Activated naive CD8-positive, alpha-beta T cell (primary cell): Measurements from ENCODE around the gene ZNF264.
"Not testable (repeated sequence)": the region's sequence is repeated elsewhere in the genome, so short reads cannot be mapped to it uniquely, and the experiment has no call there.

Experiments used
- H3K27ac Mint-ChIP-seq: one replicate; pipeline ENCODE4 v1.8.0; 2021; ENCODE audit warnings: mixed read lengths
- H3K27me3 Mint-ChIP-seq: one replicate; pipeline ENCODE4 v1.8.0; 2021; ENCODE audit warnings: mixed read lengths
- H3K36me3 Mint-ChIP-seq: one replicate; pipeline ENCODE4 v1.8.0; 2021; ENCODE audit warnings: mixed read lengths
- H3K4me1 Mint-ChIP-seq: one replicate; pipeline ENCODE4 v1.8.0; 2021; ENCODE audit warnings: low read depth, mixed read lengths
- H3K4me3 Mint-ChIP-seq: one replicate; pipeline ENCODE4 v1.8.0; 2021; ENCODE audit warnings: mild to moderate bottlenecking, mixed read lengths
- H3K9me3 Mint-ChIP-seq: one replicate; pipeline ENCODE4 v1.8.0; 2021; ENCODE audit warnings: low read depth, mixed read lengths

Gene ZNF264

GRCh38 chr19:57191141-57192076 is at the start of gene ZNF264:
Gene ZNF264 (plus strand): TSS chr19:57191500. CDS start chr19:57191914, 414 bp downstream.
- Mint-ChIP-seq H3K27me3 (peaks cover 6% of the 10 kb centered on the region), H3K9me3 (peaks cover 23% of the 10 kb centered on the region), H3K4me1 (peaks cover 31% of the 10 kb centered on the region), H3K27ac (peak within 1 kb of the TSS; percentile 93), H3K4me3 (peak within 1 kb of the TSS; percentile 93), H3K36me3 (peaks cover 51% of the 10 kb centered on the region)

- Mint-ChIP-seq H3K4me3 (no peak overlapping the region), H3K9me3 (peaks cover 9% of the 10 kb centered on the region), H3K27ac (no peak overlapping the region), H3K4me1 (no peaks in the 10 kb centered on the region), H3K27me3 (peaks cover 1% of the 10 kb centered on the region), H3K36me3 (peaks cover 8% of the 10 kb centered on the region)
Observed at GRCh38 chr19:57141699-57142098, 49.6 kb upstream of the ZNF264 start.

GRCh38 chr19:57152921-57153320 is 38.4 kb upstream of the ZNF264 start:
- peaks cover 8% of the 10 kb centered on the region for H3K36me3 Mint-ChIP-seq
- no peak overlapping the region for H3K4me3 Mint-ChIP-seq
- peaks cover 14% of the 10 kb centered on the region for H3K9me3 Mint-ChIP-seq
- H3K4me1 Mint-ChIP-seq, result no peaks in the 10 kb centered on the region
- peaks cover 5% of the 10 kb centered on the region for H3K27me3 Mint-ChIP-seq
- no peak overlapping the region for H3K27ac Mint-ChIP-seq

DNA sequence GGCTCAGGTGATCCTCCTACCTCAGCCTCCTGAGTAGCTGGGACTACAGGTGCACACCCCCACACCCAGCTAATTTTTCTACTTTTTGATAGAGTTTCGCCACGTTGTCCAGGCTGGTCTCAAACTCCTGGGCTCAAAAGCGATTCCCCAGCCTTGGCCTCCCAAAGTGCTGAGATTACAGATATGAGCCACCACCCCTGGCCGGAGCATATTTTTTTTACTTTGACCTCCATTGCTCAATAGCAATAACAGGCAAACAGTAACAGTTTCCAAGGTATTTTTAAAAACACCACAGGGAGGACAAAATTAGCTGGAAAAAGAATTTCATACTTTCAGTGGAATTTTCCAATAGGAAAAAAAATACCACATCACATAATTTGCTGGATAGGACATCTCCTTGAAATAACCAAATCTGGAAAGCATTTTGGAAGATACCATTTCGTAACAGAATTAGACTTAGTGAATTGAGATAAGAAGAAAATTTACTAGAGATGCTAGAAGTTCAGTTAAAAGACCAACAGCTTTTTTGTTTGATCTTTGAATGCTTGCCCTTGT is 29.2 kb upstream of the ZNF264 start:
- peaks cover 9% of the 10 kb centered on the region for H3K9me3 Mint-ChIP-seq
- no peak overlapping the region for H3K27ac Mint-ChIP-seq
- peaks cover 8% of the 10 kb centered on the region for H3K36me3 Mint-ChIP-seq
- H3K4me1 Mint-ChIP-seq, result no peaks in the 10 kb centered on the region
- H3K4me3 Mint-ChIP-seq, result no peak overlapping the region
- no peaks in the 10 kb centered on the region for H3K27me3 Mint-ChIP-seq

- Mint-ChIP-seq H3K36me3 (peaks cover 6% of the 10 kb centered on the region), H3K27me3 (no peaks in the 10 kb centered on the region), H3K9me3 (peaks cover 14% of the 10 kb centered on the region), H3K4me1 (no peaks in the 10 kb centered on the region), H3K27ac (no peak overlapping the region), H3K4me3 (no peak overlapping the region)
Observed at GRCh38 chr19:57165846-57166245, 25.5 kb upstream of the ZNF264 start.

- peaks cover 14% of the 10 kb centered on the region for H3K9me3 Mint-ChIP-seq
Observed at GRCh38 chr19:57167385-57167784, 23.9 kb upstream of the ZNF264 start, which contains the start of gene DUXA. Gene DUXA (minus strand): TSS chr19:57167485. CDS start chr19:57167443, 42 bp downstream.

DNA sequence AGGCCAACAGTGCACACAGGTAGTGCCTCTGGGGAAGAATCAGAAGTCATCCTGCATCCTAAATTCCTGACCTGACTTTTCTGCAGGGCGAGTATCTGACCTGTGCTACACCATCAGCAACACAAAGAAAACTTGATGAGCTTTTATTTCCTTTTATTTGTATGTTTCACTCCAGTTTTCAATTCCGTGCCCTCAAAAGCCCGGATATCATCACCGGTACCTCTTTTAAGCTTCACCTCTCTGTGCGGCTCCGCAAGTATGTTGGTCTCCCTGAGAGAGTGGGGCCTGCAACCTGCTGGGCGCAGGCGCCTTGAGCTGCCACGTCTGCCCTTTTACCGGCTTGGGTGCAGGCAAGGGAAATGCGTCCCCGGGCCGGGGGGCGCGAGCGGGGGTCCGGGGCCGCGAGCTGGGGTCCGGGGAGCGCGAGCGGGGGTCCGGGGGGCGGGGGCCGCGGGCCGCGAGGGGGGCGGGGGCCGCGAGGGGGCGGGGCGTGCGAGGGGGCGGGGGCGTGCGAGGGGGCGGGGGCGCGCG is 19.7 kb upstream of the ZNF264 start:
- Mint-ChIP-seq H3K4me1 (peaks cover 11% of the 10 kb centered on the region), H3K9me3 (peaks cover 25% of the 10 kb centered on the region), H3K27ac (peak overlapping the region; percentile 58), H3K36me3 (peaks cover 29% of the 10 kb centered on the region), H3K27me3 (peaks cover 12% of the 10 kb centered on the region), H3K4me3 (peak overlapping the region; percentile 85)

More at GRCh38 chr19:57167385-57167784, 23.9 kb upstream of the ZNF264 start, which contains the start of gene DUXA:
- Mint-ChIP-seq H3K27ac (no peak within 1 kb of the TSS), H3K27me3 (peaks cover 3% of the 10 kb centered on the region), H3K4me3 (no peak within 1 kb of the TSS), H3K4me1 (peaks cover 5% of the 10 kb centered on the region), H3K36me3 (peaks cover 8% of the 10 kb centered on the region)

DNA sequence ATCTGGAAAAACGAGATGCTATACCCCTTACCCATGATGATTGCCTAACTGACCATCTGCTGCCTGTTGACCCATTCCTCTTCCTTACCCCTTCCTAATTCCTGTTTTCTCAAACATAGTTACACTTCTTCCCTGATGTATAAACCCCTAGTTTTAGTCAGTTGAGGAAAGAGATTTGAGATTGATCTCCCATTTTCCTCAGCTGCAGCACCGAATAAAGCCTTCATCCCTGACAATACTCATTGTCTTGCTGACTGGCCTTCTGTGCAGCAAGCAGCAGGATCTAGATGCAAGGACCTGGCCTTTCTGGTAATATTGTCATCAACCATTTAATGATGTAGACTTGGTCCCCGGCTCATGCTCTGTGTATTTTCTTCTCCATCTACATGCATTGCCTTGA is 999 bp upstream of the ZNF264 start:
- peaks cover 45% of the 10 kb centered on the region for H3K36me3 Mint-ChIP-seq
- peaks cover 19% of the 10 kb centered on the region for H3K9me3 Mint-ChIP-seq
- H3K27me3 Mint-ChIP-seq, result peaks cover 8% of the 10 kb centered on the region
- peak overlapping the region; percentile 93 for H3K4me3 Mint-ChIP-seq
- peaks cover 31% of the 10 kb centered on the region for H3K4me1 Mint-ChIP-seq
- H3K27ac Mint-ChIP-seq, result peak overlapping the region; percentile 50

GRCh38 chr19:57192077-57192420 is 749 bp downstream of the ZNF264 start:
- Mint-ChIP-seq H3K4me3 (peak overlapping the region; percentile 93), H3K27ac (peak overlapping the region; percentile 68), H3K9me3 (peaks cover 27% of the 10 kb centered on the region), H3K36me3 (peaks cover 58% of the 10 kb centered on the region), H3K27me3 (peaks cover 6% of the 10 kb centered on the region), H3K4me1 (peaks cover 31% of the 10 kb centered on the region)

DNA sequence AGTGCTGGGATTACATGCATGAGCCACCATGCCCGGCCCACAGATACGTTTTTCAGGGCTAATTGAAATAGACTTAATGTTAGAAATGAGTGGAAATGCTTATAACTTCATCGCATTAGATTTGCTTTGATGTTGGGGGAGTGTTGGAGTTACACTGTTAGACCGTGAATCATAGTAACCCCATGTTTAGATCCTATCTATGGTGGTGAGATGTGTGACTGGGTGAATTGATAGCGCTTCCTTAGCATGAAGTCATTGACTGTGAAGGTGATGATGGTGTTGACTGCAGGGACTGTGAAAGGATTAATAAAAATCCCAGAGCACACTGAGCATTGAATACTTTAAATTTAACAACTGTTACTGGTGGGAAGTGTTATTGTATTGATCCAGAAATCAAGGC is 1.7 kb downstream of the ZNF264 start:
- peak overlapping the region; percentile 16 for H3K27ac Mint-ChIP-seq
- H3K27me3 Mint-ChIP-seq, result no peaks in the 10 kb centered on the region
- peak overlapping the region; percentile 93 for H3K4me3 Mint-ChIP-seq
- H3K36me3 Mint-ChIP-seq, result peaks cover 60% of the 10 kb centered on the region
- H3K9me3 Mint-ChIP-seq, result peaks cover 22% of the 10 kb centered on the region
- H3K4me1 Mint-ChIP-seq, result peaks cover 31% of the 10 kb centered on the region

DNA sequence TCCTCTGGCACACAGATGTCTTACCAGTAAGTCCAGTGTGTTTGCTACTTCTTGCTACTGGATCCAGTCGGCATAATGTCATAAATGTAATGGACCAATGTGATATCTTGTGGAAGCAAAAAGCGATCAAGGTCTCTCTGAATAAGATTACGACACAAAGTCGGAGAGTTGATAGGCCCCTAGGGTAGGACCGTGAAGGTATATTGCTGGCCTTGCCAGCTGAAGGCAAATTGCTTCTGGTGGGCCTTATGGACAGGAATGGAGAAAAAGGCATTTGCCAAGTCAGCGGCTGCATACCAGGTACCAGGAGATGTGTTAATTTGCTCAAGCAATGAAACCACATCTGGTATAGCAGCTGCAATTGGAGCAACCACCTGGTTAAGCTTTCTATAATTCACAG is 6.6 kb downstream of the ZNF264 start:
- Mint-ChIP-seq H3K4me1 (peaks cover 21% of the 10 kb centered on the region), H3K36me3 (peaks cover 77% of the 10 kb centered on the region), H3K9me3 (peaks cover 21% of the 10 kb centered on the region)
- not testable (repeated sequence) for H3K27ac Mint-ChIP-seq, H3K27me3 Mint-ChIP-seq, H3K4me3 Mint-ChIP-seq

DNA sequence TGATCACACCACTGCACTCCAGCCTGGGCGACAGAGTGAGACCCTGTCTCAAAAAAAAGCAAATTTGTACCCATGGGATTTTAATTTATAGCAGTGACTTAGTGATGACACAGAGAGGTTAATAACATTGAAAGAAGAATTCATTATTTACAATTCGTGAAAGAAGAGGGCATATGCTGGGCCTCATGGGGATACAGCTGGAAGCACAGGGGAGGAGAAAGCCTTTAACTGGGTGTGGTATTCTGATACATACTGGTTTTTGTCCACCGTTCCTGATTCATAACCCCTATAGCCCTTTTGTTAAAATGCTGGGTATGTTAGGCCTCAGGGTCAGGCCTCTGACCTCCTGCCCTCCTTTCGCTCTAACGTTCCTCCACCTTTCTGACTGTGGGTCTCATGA is 10.9 kb downstream of the ZNF264 start:
- Mint-ChIP-seq H3K9me3 (peaks cover 7% of the 10 kb centered on the region), H3K4me1 (peaks cover 7% of the 10 kb centered on the region), H3K36me3 (peaks cover 67% of the 10 kb centered on the region), H3K27me3 (no peaks in the 10 kb centered on the region), H3K4me3 (no peak overlapping the region), H3K27ac (no peak overlapping the region)

DNA sequence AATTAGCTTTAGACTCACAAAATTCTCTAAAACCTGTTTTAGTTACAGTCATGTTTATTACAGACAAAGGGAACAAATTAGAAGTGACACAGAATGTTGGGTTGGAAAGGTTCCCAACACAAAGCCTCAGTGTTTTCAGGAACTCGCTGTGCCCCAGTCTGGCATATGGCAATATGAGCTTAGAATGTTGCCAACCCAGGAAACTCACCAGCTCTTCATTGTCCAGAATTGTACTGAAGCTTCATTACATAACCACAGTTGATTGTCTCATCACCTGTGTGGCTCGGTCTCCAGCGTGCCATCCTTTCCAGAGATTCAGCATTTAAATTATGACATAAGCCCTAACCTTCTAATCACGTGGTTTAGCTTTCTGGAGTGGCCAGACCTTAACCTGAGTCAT is 19.1 kb downstream of the ZNF264 start:
- Mint-ChIP-seq H3K9me3 (peaks cover 11% of the 10 kb centered on the region), H3K36me3 (peaks cover 68% of the 10 kb centered on the region), H3K4me3 (no peak overlapping the region), H3K27me3 (no peaks in the 10 kb centered on the region), H3K4me1 (peaks cover 3% of the 10 kb centered on the region), H3K27ac (no peak overlapping the region)

- peaks cover 68% of the 10 kb centered on the region for H3K36me3 Mint-ChIP-seq
- H3K27me3 Mint-ChIP-seq, result no peaks in the 10 kb centered on the region
- H3K4me1 Mint-ChIP-seq, result peaks cover 3% of the 10 kb centered on the region
- H3K9me3 Mint-ChIP-seq, result peaks cover 17% of the 10 kb centered on the region
- H3K4me3 Mint-ChIP-seq, result no peak overlapping the region
- H3K27ac Mint-ChIP-seq, result no peak overlapping the region
Observed at GRCh38 chr19:57212109-57212508, 20.8 kb downstream of the ZNF264 start.

DNA sequence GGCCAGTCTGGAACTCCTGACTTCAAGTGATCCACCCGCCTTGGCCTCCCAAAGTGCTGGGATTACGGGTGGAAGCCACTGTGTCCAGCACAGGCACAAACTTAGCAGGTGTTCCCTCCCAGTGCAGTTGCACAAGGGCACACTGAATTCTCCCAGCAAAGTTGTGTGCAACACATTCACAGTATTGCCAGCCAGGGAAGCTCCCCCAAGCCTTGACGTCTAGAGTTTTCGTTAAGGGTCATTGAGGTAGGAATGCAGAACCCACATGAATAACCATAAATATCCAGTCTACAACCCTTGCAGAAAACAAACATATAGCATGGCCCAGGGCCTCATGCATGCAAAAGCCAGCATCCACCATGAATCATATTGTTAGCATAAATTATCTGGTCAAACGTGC is 36.2 kb downstream of the ZNF264 start:
- Mint-ChIP-seq H3K27ac (no peak overlapping the region), H3K4me1 (no peaks in the 10 kb centered on the region), H3K9me3 (peaks cover 11% of the 10 kb centered on the region), H3K36me3 (peaks cover 18% of the 10 kb centered on the region), H3K4me3 (no peak overlapping the region), H3K27me3 (no peaks in the 10 kb centered on the region)
